ENCODE measurements around the gene OR10AD1. TPM values are rescaled to one million over a fixed set of nuclear protein-coding genes. Genes with fewer than 3 reads are reported as not detected.
"Not testable (repeated sequence)": the region's sequence is repeated elsewhere in the genome, so short reads cannot be mapped to it uniquely, and the experiment has no call there.

The OR10AD1 gene
- total RNA-seq, 1 experiment from 2014 or later, result not detected

DNA sequence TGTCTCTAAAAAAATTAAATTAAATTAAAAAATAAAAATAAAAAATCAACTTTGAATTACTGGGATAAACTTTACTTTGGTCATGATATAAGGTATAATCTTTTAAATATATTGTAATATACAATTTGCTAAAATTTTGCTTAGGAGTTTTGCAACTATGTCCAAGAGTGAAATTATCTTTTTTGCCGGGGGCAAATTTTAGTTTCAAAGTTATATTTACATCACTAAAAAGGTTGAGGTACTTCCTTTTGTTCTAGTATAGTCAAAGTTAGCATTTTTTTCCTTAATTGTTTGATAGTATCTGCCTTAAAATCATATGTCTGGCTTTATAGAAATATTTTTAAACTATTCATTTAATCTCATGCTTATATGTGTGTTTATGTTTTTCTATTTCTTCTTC lies 17.6 kb upstream of the OR10AD1 start (continued):
- TF ChIP-seq, protein P1, sequence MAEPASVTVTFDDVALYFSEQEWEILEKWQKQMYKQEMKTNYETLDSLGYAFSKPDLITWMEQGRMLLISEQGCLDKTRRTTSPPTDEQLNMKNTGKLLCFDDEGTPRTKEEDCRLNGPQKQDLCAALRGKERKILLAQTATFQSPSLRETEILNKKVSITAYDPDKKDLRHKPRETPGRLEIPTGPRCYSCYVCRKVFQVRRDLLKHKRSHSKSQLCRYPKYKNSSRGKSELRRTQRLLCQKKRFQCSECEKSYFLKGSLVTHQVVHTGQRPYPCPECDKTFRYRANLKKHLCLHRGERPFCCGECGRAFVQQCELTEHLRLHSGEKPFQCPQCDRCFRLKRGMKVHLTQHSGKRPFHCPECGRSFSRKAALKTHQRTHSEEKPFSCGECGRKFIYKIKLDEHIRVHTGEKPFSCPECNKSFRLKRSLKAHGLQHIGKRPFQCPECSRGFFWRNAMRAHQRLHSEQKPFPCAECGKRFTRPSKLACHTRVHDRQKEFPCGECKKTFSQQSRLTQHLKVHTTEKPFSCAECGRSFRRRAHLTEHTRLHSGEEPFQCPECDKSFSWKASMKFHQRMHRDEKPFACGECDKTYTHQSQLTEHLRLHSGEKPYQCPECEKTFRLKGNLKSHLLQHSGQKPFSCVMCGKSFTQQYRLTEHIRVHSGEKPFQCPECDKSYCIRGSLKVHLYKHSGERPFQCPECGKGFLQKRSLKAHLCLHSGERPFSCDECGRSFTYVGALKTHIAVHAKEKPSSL (CRISPR knock-in tag; conservative IDR thresholded peaks at IDR 0.05), result no peak
- TF ChIP-seq TP53 (CRISPR knock-in tag; IDR thresholded peaks at IDR 0.05) (no peak), RELA (CRISPR knock-in tag; IDR thresholded peaks at IDR 0.05; ENCODE audit: borderline replicate concordance) (no peak), OVOL2 (CRISPR knock-in tag; IDR thresholded peaks at IDR 0.05; ENCODE audit: borderline replicate concordance) (no peak), CREB1 (CRISPR knock-in tag; IDR thresholded peaks at IDR 0.05) (no peak)
- TF ChIP-seq, protein P2, sequence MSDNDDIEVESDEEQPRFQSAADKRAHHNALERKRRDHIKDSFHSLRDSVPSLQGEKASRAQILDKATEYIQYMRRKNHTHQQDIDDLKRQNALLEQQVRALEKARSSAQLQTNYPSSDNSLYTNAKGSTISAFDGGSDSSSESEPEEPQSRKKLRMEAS (CRISPR knock-in tag; IDR thresholded peaks at IDR 0.05), result no peak

GRCh38 chr12:48219631-48220030 lies 16.5 kb upstream of the OR10AD1 start:
- no peak for ATAC-seq
- H3K36me3 Mint-ChIP-seq, result no peaks in the 10 kb centered on the region
- ChIA-PET POLR2A (no interaction called here), CTCF (no interaction called here)
- no peak for DNase-seq (ENCODE audit: low spot score)
- H3K9me3 Mint-ChIP-seq, result peaks cover 3% of the 10 kb centered on the region; the same call in 1 of the 2 replicates
- TF ChIP-seq E2F5 (CRISPR knock-in tag; IDR thresholded peaks at IDR 0.05) (no peak), ZNF219 (CRISPR knock-in tag; IDR thresholded peaks at IDR 0.05; ENCODE audit: borderline replicate concordance) (no peak), TEAD1 (CRISPR knock-in tag; IDR thresholded peaks at IDR 0.05) (no peak), NR3C1 (CRISPR knock-in tag; conservative IDR thresholded peaks at IDR 0.05; ENCODE audit: low read depth) (no peak), ESRRA (CRISPR knock-in tag; IDR thresholded peaks at IDR 0.05; ENCODE audit: borderline replicate concordance) (no peak), RELA (CRISPR knock-in tag; IDR thresholded peaks at IDR 0.05; ENCODE audit: borderline replicate concordance) (no peak), SOX15 (CRISPR knock-in tag; IDR thresholded peaks at IDR 0.05) (no peak)
- TF ChIP-seq, protein P3, sequence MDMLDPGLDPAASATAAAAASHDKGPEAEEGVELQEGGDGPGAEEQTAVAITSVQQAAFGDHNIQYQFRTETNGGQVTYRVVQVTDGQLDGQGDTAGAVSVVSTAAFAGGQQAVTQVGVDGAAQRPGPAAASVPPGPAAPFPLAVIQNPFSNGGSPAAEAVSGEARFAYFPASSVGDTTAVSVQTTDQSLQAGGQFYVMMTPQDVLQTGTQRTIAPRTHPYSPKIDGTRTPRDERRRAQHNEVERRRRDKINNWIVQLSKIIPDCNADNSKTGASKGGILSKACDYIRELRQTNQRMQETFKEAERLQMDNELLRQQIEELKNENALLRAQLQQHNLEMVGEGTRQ (CRISPR knock-in tag; IDR thresholded peaks at IDR 0.05), result no peak
- no peak overlapping the region for H3K4me3 Mint-ChIP-seq
- peaks cover 11% of the 10 kb centered on the region for H3K27me3 Mint-ChIP-seq (ENCODE audit: low read depth)
- no peak overlapping the region for H3K27ac Mint-ChIP-seq
- no peaks in the 10 kb centered on the region for H3K4me1 Mint-ChIP-seq

GRCh38 chr12:48216785-48217184 lies 13.7 kb upstream of the OR10AD1 start:
- H3K27me3 Mint-ChIP-seq (ENCODE audit: low read depth), result peaks cover 23% of the 10 kb centered on the region
- TF ChIP-seq IRF2 (CRISPR knock-in tag; IDR thresholded peaks at IDR 0.05; ENCODE audit: borderline replicate concordance, low read depth) (no peak), MXD4 (CRISPR knock-in tag; IDR thresholded peaks at IDR 0.05; ENCODE audit: borderline replicate concordance) (no peak), KAT7 (CRISPR knock-in tag; IDR thresholded peaks at IDR 0.05; ENCODE audit: borderline replicate concordance) (no peak), RELA (CRISPR knock-in tag; IDR thresholded peaks at IDR 0.05; ENCODE audit: borderline replicate concordance) (no peak), HMGA2 (CRISPR knock-in tag; IDR thresholded peaks at IDR 0.05) (no peak), NFYB (CRISPR knock-in tag; conservative IDR thresholded peaks at IDR 0.05; ENCODE audit: low read depth) (no peak), SOX15 (CRISPR knock-in tag; IDR thresholded peaks at IDR 0.05) (no peak)
- TF ChIP-seq, protein P4, sequence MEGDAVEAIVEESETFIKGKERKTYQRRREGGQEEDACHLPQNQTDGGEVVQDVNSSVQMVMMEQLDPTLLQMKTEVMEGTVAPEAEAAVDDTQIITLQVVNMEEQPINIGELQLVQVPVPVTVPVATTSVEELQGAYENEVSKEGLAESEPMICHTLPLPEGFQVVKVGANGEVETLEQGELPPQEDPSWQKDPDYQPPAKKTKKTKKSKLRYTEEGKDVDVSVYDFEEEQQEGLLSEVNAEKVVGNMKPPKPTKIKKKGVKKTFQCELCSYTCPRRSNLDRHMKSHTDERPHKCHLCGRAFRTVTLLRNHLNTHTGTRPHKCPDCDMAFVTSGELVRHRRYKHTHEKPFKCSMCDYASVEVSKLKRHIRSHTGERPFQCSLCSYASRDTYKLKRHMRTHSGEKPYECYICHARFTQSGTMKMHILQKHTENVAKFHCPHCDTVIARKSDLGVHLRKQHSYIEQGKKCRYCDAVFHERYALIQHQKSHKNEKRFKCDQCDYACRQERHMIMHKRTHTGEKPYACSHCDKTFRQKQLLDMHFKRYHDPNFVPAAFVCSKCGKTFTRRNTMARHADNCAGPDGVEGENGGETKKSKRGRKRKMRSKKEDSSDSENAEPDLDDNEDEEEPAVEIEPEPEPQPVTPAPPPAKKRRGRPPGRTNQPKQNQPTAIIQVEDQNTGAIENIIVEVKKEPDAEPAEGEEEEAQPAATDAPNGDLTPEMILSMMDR (IDR thresholded peaks at IDR 0.05), result no peak
- TF ChIP-seq, protein P5, sequence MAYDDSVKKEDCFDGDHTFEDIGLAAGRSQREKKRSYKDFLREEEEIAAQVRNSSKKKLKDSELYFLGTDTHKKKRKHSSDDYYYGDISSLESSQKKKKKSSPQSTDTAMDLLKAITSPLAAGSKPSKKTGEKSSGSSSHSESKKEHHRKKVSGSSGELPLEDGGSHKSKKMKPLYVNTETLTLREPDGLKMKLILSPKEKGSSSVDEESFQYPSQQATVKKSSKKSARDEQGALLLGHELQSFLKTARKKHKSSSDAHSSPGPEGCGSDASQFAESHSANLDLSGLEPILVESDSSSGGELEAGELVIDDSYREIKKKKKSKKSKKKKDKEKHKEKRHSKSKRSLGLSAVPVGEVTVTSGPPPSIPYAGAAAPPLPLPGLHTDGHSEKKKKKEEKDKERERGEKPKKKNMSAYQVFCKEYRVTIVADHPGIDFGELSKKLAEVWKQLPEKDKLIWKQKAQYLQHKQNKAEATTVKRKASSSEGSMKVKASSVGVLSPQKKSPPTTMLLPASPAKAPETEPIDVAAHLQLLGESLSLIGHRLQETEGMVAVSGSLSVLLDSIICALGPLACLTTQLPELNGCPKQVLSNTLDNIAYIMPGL (CRISPR knock-in tag; IDR thresholded peaks at IDR 0.05), result no peak
- no peak overlapping the region for H3K27ac Mint-ChIP-seq
- ATAC-seq (no peak), DNase-seq (ENCODE audit: low spot score) (no peak)
- H3K36me3 Mint-ChIP-seq, result no peaks in the 10 kb centered on the region
- POLR2A ChIA-PET, result no interaction called here
- H3K4me3 Mint-ChIP-seq, result no peak overlapping the region
- H3K9me3 Mint-ChIP-seq, result no peaks in the 10 kb centered on the region
- H3K4me1 Mint-ChIP-seq, result no peaks in the 10 kb centered on the region
- CTCF ChIA-PET, result no interaction called here

DNA sequence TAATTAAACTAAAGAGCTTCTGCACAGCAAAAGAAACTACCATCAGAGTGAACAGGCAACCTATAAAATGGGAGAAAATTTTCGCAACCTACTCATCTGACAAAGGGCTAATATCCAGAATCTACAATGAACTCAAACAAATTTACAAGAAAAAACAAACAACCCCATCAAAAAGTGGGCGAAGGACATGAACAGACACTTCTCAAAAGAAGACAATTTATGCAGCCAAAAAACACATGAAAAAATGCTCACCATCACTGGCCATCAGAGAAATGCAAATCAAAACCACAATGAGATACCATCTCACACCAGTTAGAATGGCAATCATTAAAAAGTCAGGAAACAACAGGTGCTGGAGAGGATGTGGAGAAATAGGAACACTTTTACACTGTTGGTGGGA lies 6.4 kb upstream of the OR10AD1 start:
- DNase-seq (ENCODE audit: low spot score); H3K27ac Mint-ChIP-seq; ATAC-seq; H3K4me3 Mint-ChIP-seq; CTCF ChIA-PET; H3K4me1 Mint-ChIP-seq; POLR2A ChIA-PET: not testable (repeated sequence)
- peaks cover 30% of the 10 kb centered on the region for H3K36me3 Mint-ChIP-seq
- peaks cover 38% of the 10 kb centered on the region for H3K9me3 Mint-ChIP-seq
- peaks cover 68% of the 10 kb centered on the region for H3K27me3 Mint-ChIP-seq (ENCODE audit: low read depth)

All from WTC11 (cell line).